Muscle of arm (tissue), 12 donors: ENCODE results near the gene SLC35E3. TPM values are rescaled to one million over a fixed set of nuclear protein-coding genes. Genes with fewer than 3 reads are reported as not detected.
"Not testable (repeated sequence)": the region's sequence is repeated elsewhere in the genome, so short reads cannot be mapped to it uniquely, and the experiment has no call there.

Experiments
- DNase-seq: peaks from one replicate; pipeline ENCODE4 v3.0.0-alpha.2; 2013
- polyA plus RNA-seq, 12 donors: library from polyadenylated mRNA; unstranded; fragments of 120-200 nt; gene quantifications; one replicate each; pipeline ENCODE4 v1.2.1, GENCODE V29; 2013; ENCODE audit not compliant: insufficient read length in 12 of 12

Gene SLC35E3
- polyA plus RNA-seq, 12 donors, result 15.9 to 30.6 (median 20.1) TPM; not detected in 1

- DNase-seq, result not testable (repeated sequence)
These were observed 65.6 kb downstream of the SLC35E3 start for GRCh38 chr12:68811573-68811972.

GRCh38 chr12:68812553-68813241 lies 66.7 kb downstream of the SLC35E3 start:
- no peak for DNase-seq

- DNase-seq, result no peak
These were observed 67.2 kb downstream of the SLC35E3 start for GRCh38 chr12:68813242-68813593.

- DNase-seq, result no peak
These were observed 68.7 kb downstream of the SLC35E3 start for GRCh38 chr12:68814490-68815231.

GRCh38 chr12:68815232-68815927 lies 69.4 kb downstream of the SLC35E3 start:
- no peak for DNase-seq

- no peak for DNase-seq
These were observed 70.2 kb downstream of the SLC35E3 start for GRCh38 chr12:68815928-68816800.

GRCh38 chr12:68819481-68819880 lies 73.5 kb downstream of the SLC35E3 start:
- not testable (repeated sequence) for DNase-seq

GRCh38 chr12:68821357-68822188 lies 75.6 kb downstream of the SLC35E3 start:
- no peak for DNase-seq

GRCh38 chr12:68823696-68824095 lies 77.7 kb downstream of the SLC35E3 start:
- DNase-seq, result no peak

- no peak for DNase-seq
These were observed 78.2 kb downstream of the SLC35E3 start for GRCh38 chr12:68824131-68824530.

GRCh38 chr12:68824597-68825250 lies 78.7 kb downstream of the SLC35E3 start:
- no peak for DNase-seq

GRCh38 chr12:68825569-68826217 lies 79.7 kb downstream of the SLC35E3 start:
- DNase-seq, result no peak

GRCh38 chr12:68827895-68828671 lies 82.1 kb downstream of the SLC35E3 start:
- DNase-seq, result no peak

GRCh38 chr12:68828672-68829068 lies 82.7 kb downstream of the SLC35E3 start:
- DNase-seq, result no peak
